Lung (tissue), 12 donors: ENCODE results near the gene WDHD1. TPM values are rescaled to one million over a fixed set of nuclear protein-coding genes. Genes with fewer than 3 reads are reported as not detected.

Experiments
- ATAC-seq: fragments of 200-7000 bp; cut with Tn5 transposase; one replicate; pipeline ENCODE4 v1.9.1; 2020; ENCODE audit warnings: moderate number of reproducible peaks; ENCODE audit not compliant: insufficient read depth, low FRiP score
- DNase-seq, 3 donors: peaks; one replicate each; pipeline ENCODE4 v3.0.0-alpha.2; 2013 to 2017
- H3K27ac ChIP-seq, 2 donors: one replicate each; pipeline ENCODE4 v1.5.1; 2013; ENCODE audit warnings: mild to moderate bottlenecking in 2 of 2, moderate library complexity in 2 of 2, control low read depth in 1 of 2, inconsistent platforms in 1 of 2, low read depth in 1 of 2, low read length in 1 of 2
- H3K27me3 ChIP-seq, 3 donors: one replicate each; pipeline ENCODE4 v1.5.1; 2013; ENCODE audit warnings: low read length in 2 of 3; ENCODE audit not compliant: control insufficient read depth in 3 of 3, insufficient read depth in 3 of 3
- H3K36me3 ChIP-seq, 4 donors: one replicate each; pipeline ENCODE4 v1.5.1; 2013; ENCODE audit warnings: low read length in 4 of 4, mild to moderate bottlenecking in 1 of 4, moderate library complexity in 1 of 4; ENCODE audit not compliant: control insufficient read depth in 4 of 4, insufficient read depth in 4 of 4
- H3K4me1 ChIP-seq, 5 donors: one replicate each; pipeline ENCODE4 v1.5.1; 2013; ENCODE audit warnings: low read length in 5 of 5, mild to moderate bottlenecking in 2 of 5, moderate library complexity in 1 of 5; ENCODE audit not compliant: control insufficient read depth in 5 of 5, insufficient read depth in 5 of 5
- H3K4me3 ChIP-seq: one replicate; pipeline ENCODE4 v1.5.1; 2013; ENCODE audit warnings: mild to moderate bottlenecking, control low read depth, moderate library complexity
- H3K9ac ChIP-seq, 2 donors: one replicate each; pipeline ENCODE4 v1.5.1; 2013; ENCODE audit warnings: low read length in 2 of 2, control low read depth in 1 of 2; ENCODE audit not compliant: insufficient read depth in 1 of 2
- H3K9me3 ChIP-seq, 4 donors: one replicate each; pipeline ENCODE4 v1.5.1; 2013; ENCODE audit warnings: low read length in 3 of 4, mild to moderate bottlenecking in 1 of 4, moderate library complexity in 1 of 4; ENCODE audit not compliant: control insufficient read depth in 4 of 4, insufficient read depth in 3 of 4
- CTCF ChIP-seq: IDR thresholded peaks from 2 replicates; pipeline ENCODE4 v1.5.1; 2012; ENCODE audit warnings: mild to moderate bottlenecking; ENCODE audit errors: control extremely low read depth, extremely low read depth
- WGBS, 2 donors: extraction: QIAGEN DNeasy Blood & Tissue Kit; methylation state at CpG; one replicate each; pipeline ENCODE4 v1.1.7; 2013; 5-methylcytosine and 5-hydroxymethylcytosine counted together
- polyA plus RNA-seq, 2 donors: library from polyadenylated mRNA; stranded (reverse); fragments of 200-250 nt; gene quantifications; one replicate each; pipeline ENCODE4 v1.2.1, GENCODE V29; 2013
- total RNA-seq, 2 donors: library from RNA; depleted of rRNA in 1 of 2; stranded (reverse); fragments of >200 nt in 1 of 2; gene quantifications; one replicate each; pipeline ENCODE4 v1.2.1, GENCODE V29; 2014 to 2021
- donor health status: control.
- donor health status: control.
- donor health status: Bipolar disorder and iron deficiency.
- donor health status: healthy.
- donor health status: DM: yes; HTN: yes; CAD: no.

Gene WDHD1
- total and polyA plus RNA-seq, 4 donors = 1.9 to 7.1 (median 4.1) TPM

GRCh38 chr14:54935958-54936357 is 90.9 kb downstream of the WDHD1 start:
- H3K9ac ChIP-seq = no peak overlapping the region
- no peak for TF ChIP-seq CTCF
- DNase-seq (no peak), ATAC-seq (no peak)
- no peaks in the 10 kb centered on the region for H3K9me3 ChIP-seq
- no peaks in the 10 kb centered on the region for H3K27me3 ChIP-seq
- H3K27ac ChIP-seq = no peak overlapping the region
- no peaks in the 10 kb centered on the region for H3K4me1 ChIP-seq
- 96 to 98% methylated on average over 5 of the region's 5 CpGs for whole genome bisulfite sequencing, 2 donors
- no peak overlapping the region for H3K4me3 ChIP-seq
- no peaks in the 10 kb centered on the region for H3K36me3 ChIP-seq

- no peak overlapping the region for H3K9ac ChIP-seq
- H3K4me1 ChIP-seq = no peaks in the 10 kb centered on the region
- no peak overlapping the region for H3K27ac ChIP-seq
- no peak for TF ChIP-seq CTCF
- H3K27me3 ChIP-seq = no peaks in the 10 kb centered on the region
- H3K4me3 ChIP-seq = no peak overlapping the region
- WGBS, 2 donors = 49 to 50% methylated on average over 2 of the region's 2 CpGs
- no peak for DNase-seq
- no peak for ATAC-seq
- H3K9me3 ChIP-seq = no peaks in the 10 kb centered on the region
- no peaks in the 10 kb centered on the region for H3K36me3 ChIP-seq
These were observed 91.8 kb downstream of the WDHD1 start for GRCh38 chr14:54935100-54935499.

GRCh38 chr14:54933006-54933405 is 93.9 kb downstream of the WDHD1 start:
- no peak overlapping the region for H3K27ac ChIP-seq
- DNase-seq (no peak), ATAC-seq (no peak)
- no peaks in the 10 kb centered on the region for H3K9me3 ChIP-seq
- no peaks in the 10 kb centered on the region for H3K4me1 ChIP-seq
- 76 to 78% methylated on average over 1 of the region's 1 CpG for WGBS, 2 donors
- no peaks in the 10 kb centered on the region for H3K36me3 ChIP-seq
- H3K4me3 ChIP-seq = no peak overlapping the region
- no peak for TF ChIP-seq CTCF
- no peaks in the 10 kb centered on the region for H3K27me3 ChIP-seq
- H3K9ac ChIP-seq = no peak overlapping the region

GRCh38 chr14:54931598-54932340 is 95.1 kb downstream of the WDHD1 start:
- Histone ChIP-seq H3K4me1 (no peaks in the 10 kb centered on the region), H3K4me3 (no peak overlapping the region), H3K9ac (no peak overlapping the region), H3K36me3 (no peaks in the 10 kb centered on the region), H3K27me3 (no peaks in the 10 kb centered on the region), H3K9me3 (no peaks in the 10 kb centered on the region), H3K27ac (no peak overlapping the region)
- DNase-seq = no peak
- no peak for ATAC-seq
- WGBS, 2 donors = 95 to 97% methylated on average over 3 of the region's 3 CpGs
- TF ChIP-seq CTCF = no peak
